ENCODE data around the gene KCNJ9. TPM values are rescaled to one million over a fixed set of nuclear protein-coding genes. Genes with fewer than 3 reads are reported as not detected.

The KCNJ9 gene
- total and polyA plus RNA-seq, 10 of the 15 experiments (the other 5 are each of a cell fraction or from before 2014, with no cell fraction given), result 0.12 TPM; not detected in 9

GRCh38 chr1:160064164-160064563, 17.2 kb upstream of the KCNJ9 start (continued):
- TF ChIP-seq ZBTB4 (CRISPR knock-in tag; IDR thresholded peaks at IDR 0.05) (no peak), SPI1 (IDR thresholded peaks at IDR 0.05; ENCODE audit: borderline replicate concordance, insufficient read depth, low read depth, low read length) (no peak), ZNF592 (IDR thresholded peaks at IDR 0.05) (no peak)

- Histone ChIP-seq H3K36me3 (ENCODE audit: control insufficient read depth in 2 of 2, insufficient read depth in 2 of 2, low read length in 1 of 2) (no peaks in the 10 kb centered on the region), H3K4me3 (no peak overlapping the region), H3K9me3 (replicated peaks; ENCODE audit: control insufficient read depth, insufficient read depth, low read length) (no peaks in the 10 kb centered on the region), H3K4me2 (ENCODE audit: control insufficient read depth, insufficient read depth) (no peak overlapping the region), H3K4me1 (ENCODE audit: control insufficient read depth, insufficient read depth, low read length) (no peaks in the 10 kb centered on the region), H4K20me1 (ENCODE audit: control insufficient read depth, insufficient read depth) (no peaks in the 10 kb centered on the region), H3K27me3 (replicated peaks in 1 of 2; ENCODE audit: control insufficient read depth in 2 of 2, insufficient read depth in 2 of 2, low read length in 1 of 2) (peaks cover 1 to 18% of the 10 kb centered on the region in 2 experiments), H3K79me2 (ENCODE audit: control insufficient read depth, insufficient read depth, low read length) (no peaks in the 10 kb centered on the region), H2AFZ (ENCODE audit: control insufficient read depth, low read depth, low read length) (no peak overlapping the region), H3K9ac (ENCODE audit: control insufficient read depth, insufficient read depth, low read length) (no peak overlapping the region), H3K27ac (ENCODE audit: control insufficient read depth, insufficient read depth) (no peak overlapping the region)
- ChIA-PET RAD21 (ENCODE audit: unreplicated experiment) (no interaction called here), POLR2A (no interaction called here), CTCF (interaction anchor here (3.1 to 49.8 kb wide), 2 partner anchors 19 to 20 kb away, joined by 21 to 1035 read pairs; partner anchors contain the start of genes IGSF8, KCNJ10 and KCNJ9), SMC1A (ENCODE audit: uncharacterized antibody, unreplicated experiment) (interaction anchor here (1.2 to 2.0 kb wide), 2 partner anchors 13 to 18 kb away, joined by 3 to 11 read pairs; no protein-coding TSS in a partner anchor)
- FAIRE-seq, result no peak
- DNase-seq (ENCODE audit: low read depth, low spot score), result no peak
- WGBS (ENCODE audit: insufficient coverage, insufficient replicate concordance, low lambda C conversion rate, missing lambda C conversion rate), result 0% methylated on average over 3 of the region's 3 CpGs
- no peak for ATAC-seq
- no TSS peak for BruUV-seq (replicated peaks)
- in situ Hi-C loops (cut with MboI), result no loop called here
- intact Hi-C loops (cut with micrococcal nuclease; ENCODE audit: unreplicated experiment), result no loop called here
- TF ChIP-seq KAT2A (conservative IDR thresholded peaks at IDR 0.05; ENCODE audit: control insufficient read depth, low read depth, low read length) (no peak), SREBF2 (IDR thresholded peaks at IDR 0.05; ENCODE audit: low read length) (no peak), SUZ12 (IDR thresholded peaks at IDR 0.05; ENCODE audit: unreplicated experiment) (no peak), RELA (IDR thresholded peaks at IDR 0.05; ENCODE audit: borderline replicate concordance, partially characterized antibody) (no peak), BMI1 (IDR thresholded peaks at IDR 0.05; ENCODE audit: borderline replicate concordance) (no peak), STAT3 (IDR thresholded peaks at IDR 0.05; ENCODE audit: low read depth, low read length) (no peak), ZNF274 (IDR thresholded peaks at IDR 0.05; ENCODE audit: insufficient read depth, insufficient read length) (no peak)
Measured at GRCh38 chr1:160064746-160065145, 16.6 kb upstream of the KCNJ9 start.
